GM23248 (cell line): ENCODE results near the gene OBP2A.

ENCODE experiments used
- EZH2 ChIP-seq: fragments of 200-600 bp; sonication (generic); IDR thresholded peaks from 2 replicates; pipeline ENCODE4 v1.6.1; 2018; ENCODE audit warnings: antibody characterized with exemption, mild to moderate bottlenecking; ENCODE audit not compliant: insufficient read depth, poor library complexity, severe bottlenecking
- EZH2phosphoT487 ChIP-seq: fragments of 200-600 bp; sonication (generic); IDR thresholded peaks from 2 replicates; pipeline ENCODE4 v1.6.1; 2018; ENCODE audit warnings: antibody characterized with exemption, moderate library complexity, mild to moderate bottlenecking, low read depth; ENCODE audit not compliant: insufficient read depth

GRCh38 chr9:135575995-135576631 is 30.2 kb downstream of the OBP2A start:
- no peak for TF ChIP-seq EZH2
- TF ChIP-seq EZH2phosphoT487 = no peak
